Pulmonary artery endothelial cell (primary cell): ENCODE results near the gene SPOCD1. TPM values are rescaled to one million over a fixed set of nuclear protein-coding genes. Genes with fewer than 3 reads are reported as not detected.

Experiments used
- DNase-seq: peaks from one replicate; pipeline ENCODE4 v3.0.0-alpha.2; 2011; ENCODE audit warnings: low read depth, low spot score
- total RNA-seq: library from RNA; depleted of rRNA; stranded (reverse); fragments of >200 nt; gene quantifications from 2 replicates; pipeline ENCODE4 v1.2.3, GENCODE V29; 2014

The SPOCD1 gene
- total RNA-seq = 32.6 and 74.8 TPM in 2 replicates

DNA sequence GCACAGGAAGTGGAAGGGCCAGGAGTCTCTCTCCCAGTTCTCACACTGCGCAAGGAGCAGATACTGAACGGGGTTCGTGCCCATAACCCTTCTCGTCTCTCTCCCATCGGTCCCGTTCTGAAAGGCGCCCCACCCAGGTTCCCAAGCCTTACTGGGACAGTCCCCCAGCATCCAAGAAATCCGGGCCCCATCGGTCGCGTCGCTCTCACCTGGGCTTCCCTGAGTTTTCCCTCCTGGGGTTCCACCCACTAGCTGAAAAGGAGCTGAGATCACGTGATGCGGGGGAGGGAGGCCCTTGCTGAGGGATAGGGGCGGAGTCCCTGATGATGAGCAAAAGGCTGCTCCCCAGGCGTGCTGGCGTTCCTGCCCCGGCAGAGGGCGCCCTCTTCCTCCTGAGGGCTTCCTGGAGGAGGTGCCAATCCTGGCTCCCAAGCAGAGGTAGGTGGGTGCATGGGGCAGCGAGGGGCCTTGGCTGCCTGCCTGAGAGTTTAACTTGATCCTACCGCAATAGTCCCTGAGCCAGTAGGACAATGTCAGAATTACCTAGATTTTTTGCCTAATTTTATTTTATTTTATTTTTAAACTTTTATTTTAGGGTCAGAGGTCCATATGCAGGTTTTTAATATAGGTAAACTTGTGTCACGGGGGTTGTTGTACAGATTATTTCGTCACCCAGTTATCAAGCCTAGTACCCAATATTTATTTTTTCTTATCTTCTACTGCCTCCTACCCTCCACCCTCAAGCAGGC is at the start of gene SPOCD1:
Gene SPOCD1, minus strand, starts transcription at position 271 of the 749 bp plus-strand sequence. CDS start 689 bp downstream, outside the sequence.
- peak; percentile 44 for DNase-seq

DNA sequence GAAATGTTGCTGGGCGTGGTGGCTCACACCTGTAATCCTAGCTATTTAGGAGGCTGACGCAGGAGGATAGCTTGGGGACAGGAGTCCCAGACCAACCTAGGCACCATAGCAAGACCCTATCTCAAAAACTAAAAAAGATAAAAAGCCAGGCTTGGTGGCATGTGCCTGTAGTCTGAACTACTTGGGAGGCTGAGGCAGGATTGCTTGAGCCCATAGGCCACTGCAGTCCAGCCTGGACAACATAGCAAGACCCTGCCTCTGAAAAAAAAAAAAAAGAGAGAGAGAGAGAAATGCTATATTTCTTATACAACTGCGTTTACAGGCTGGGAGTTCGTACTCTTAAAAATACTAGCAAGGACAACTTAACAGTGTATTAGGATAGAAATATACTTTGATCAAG is 46.2 kb upstream of the SPOCD1 start:
- no peak for DNase-seq

GRCh38 chr1:31861346-31861745 is 45.5 kb upstream of the SPOCD1 start:
- no peak for DNase-seq

GRCh38 chr1:31860581-31860980 is 44.8 kb upstream of the SPOCD1 start:
- DNase-seq = no peak

- DNase-seq = no peak
Observed at GRCh38 chr1:31859719-31860118, 43.9 kb upstream of the SPOCD1 start.

- DNase-seq = no peak
Observed at GRCh38 chr1:31859044-31859443, 43.2 kb upstream of the SPOCD1 start.

DNA sequence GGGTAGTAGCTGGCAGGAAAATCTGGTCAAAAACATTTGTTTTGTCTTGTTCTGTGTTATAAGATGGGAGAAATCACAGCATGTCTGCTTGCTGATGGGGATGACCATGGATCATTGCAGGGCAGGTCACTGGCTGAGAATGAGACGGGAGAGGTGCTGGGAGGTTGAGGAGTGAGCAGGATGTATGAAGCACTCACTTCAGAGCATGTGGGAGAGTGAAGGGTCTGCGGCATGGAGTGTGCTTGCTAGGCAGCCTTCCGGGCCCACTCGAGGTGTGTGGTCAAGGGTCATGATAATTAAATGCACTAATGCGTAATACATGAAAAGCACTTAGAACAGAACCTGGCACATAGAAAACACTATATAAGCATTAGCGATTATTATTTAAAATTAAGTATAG is 42.0 kb upstream of the SPOCD1 start:
- DNase-seq = no peak

DNA sequence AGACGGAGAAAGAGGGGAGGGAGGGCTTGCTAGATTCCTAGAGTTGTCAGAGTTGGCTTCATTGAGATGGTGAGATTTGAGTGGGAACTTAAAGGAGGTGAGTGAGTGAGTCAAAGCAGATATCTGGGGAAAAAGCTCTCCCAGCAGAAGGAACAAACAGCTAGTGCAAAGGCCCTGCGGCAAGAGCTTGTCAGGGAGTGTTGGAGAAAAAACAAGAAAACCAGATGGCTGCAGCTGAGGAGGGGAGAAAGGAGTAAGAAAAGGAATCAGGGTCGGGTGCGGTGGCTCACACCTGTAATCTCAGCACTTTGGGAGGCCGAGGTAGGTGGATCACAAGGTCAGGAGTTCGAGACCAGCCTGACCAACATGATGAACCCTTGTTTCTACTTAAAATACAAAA is 40.3 kb upstream of the SPOCD1 start:
- no peak for DNase-seq

DNA sequence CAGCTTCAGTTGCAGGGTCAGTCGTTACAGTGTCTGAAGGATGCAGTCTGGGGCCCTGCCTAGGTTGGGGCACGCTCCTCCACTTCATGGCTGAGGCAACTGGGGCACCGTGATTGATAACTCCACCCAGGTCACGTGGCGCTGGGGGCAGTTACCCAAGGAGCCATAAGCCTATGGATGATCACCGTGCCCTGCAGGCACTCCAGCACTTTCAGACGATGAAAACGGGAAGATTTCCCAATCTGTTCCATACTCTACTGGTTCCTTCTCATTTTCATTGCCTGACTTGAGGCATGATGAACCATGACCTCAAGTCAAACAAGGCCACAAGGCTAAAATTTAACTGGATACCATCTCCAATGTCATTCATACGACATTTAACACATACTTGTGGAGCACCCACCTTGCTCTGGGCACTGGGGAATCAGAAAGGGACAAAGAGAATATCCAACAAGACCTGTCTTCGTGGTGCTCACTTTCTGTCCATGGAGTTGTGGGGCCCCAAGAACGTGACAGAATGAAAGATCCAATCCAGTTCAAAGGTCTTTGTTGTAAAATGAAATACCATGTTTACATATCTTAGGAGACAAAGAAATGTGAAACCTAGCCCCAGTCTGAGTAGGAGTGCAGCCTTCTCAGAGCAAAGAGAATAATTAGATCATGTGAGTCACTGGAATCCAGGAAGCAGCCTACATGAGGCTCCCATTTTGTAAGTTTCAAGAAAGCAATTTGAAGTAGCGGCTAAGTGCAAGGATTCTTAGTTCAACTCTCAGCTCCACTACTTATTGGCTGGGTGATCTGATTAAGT is 39.4 kb upstream of the SPOCD1 start:
- no peak for DNase-seq

- DNase-seq = no peak
Observed at GRCh38 chr1:31849653-31850052, 33.8 kb upstream of the SPOCD1 start.

DNA sequence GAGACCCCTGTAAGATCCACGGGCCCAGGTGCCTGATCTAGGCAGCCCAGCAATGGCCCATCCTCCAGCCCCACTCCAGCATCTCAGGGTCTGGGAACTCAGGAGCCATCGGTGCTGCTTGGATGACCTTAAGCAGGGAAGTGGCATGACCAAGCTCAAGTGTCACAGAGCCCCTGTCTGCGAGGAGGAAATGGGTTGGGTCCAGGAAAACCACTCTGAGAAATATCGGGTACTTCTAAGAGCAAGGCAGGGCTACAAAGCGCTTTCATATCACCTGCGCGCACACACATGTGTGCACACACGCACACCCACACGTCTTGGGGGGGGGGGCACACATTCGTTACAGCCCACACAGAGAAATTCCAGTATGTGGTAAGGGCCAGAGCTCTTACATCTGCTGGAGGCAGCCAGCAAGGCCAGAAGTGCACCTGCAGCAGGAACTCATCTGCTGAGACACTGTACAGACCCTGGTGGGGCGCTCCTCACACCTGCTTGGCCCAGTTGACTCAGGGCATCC is 32.6 kb upstream of the SPOCD1 start:
- DNase-seq = no peak

DNA sequence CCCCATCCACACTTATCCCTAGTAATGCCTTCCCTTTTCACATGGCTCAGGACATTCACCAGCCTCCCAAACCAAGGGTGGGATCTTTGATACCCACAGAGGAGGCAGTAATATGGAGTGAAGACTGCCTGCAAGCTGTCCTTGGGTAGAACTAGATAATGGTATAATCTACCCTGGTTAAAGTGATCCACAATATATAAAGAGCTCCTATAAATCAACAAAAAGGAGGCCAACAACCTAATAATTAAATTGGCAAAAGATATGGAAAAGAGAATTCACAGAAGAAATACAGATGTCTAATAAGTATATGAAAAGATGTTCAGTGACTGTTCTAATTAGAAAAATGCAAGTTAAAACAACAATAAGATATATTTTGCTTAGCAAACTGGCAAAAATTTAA is 30.7 kb upstream of the SPOCD1 start:
- DNase-seq = no peak

- DNase-seq = no peak
Observed at GRCh38 chr1:31843506-31843905, 27.7 kb upstream of the SPOCD1 start.

- DNase-seq = no peak
Observed at GRCh38 chr1:31839662-31840343, 24.0 kb upstream of the SPOCD1 start.

DNA sequence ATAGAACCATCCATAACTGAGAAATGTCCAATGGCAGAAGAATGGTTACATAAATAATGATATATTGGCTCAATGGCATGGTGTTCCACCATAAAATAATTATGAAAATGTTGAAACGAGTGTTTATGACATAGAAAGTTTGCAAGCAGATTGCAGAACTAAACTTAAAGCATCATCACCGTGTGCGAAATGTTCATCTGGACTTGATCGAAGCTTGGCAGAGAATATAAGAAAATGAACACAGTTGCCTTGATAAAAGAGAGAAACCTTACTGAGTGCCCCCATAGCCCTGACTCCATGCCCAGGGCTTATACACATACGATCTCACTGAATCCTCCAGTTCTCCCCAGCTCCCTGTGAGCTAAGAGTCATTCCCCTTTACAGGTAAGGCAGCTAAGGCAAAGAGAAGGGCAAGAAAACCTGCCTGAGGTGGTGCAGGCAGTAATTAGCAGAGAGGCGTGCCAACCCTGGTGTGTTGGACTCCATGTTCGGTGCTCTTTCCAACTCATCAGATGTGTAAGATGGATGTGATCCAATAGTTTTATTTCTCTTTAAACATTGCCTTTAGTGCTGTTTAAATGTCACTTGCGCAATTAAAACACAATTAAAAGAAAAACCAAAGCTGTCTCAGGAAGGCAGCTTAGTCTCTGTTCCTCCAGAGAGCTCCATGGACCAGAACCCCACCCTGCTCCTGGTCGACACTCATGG is 21.8 kb upstream of the SPOCD1 start:
- DNase-seq = no peak

GRCh38 chr1:31836638-31837037 is 20.8 kb upstream of the SPOCD1 start:
- no peak for DNase-seq

DNA sequence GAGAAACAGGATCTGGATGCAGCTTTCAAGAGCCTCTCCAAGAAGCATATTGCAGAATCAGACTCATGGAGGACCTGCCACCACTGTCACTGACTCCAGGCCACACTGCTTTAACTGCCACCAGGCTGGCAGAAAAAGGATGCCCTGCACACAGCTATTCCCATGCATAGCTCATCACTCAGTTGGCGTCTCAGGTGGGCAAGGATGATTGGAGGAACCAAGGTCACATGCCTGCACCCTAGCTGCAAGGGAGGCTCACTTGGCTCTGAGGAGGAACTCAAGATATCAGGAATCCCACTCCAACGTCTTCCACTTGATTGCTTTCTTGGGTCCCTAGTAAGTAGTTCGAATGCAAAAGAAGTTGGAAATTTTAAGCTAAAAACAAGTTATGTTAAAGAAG is 19.6 kb upstream of the SPOCD1 start:
- DNase-seq = no peak

- no peak for DNase-seq
Observed at GRCh38 chr1:31834501-31834900, 18.7 kb upstream of the SPOCD1 start.

DNA sequence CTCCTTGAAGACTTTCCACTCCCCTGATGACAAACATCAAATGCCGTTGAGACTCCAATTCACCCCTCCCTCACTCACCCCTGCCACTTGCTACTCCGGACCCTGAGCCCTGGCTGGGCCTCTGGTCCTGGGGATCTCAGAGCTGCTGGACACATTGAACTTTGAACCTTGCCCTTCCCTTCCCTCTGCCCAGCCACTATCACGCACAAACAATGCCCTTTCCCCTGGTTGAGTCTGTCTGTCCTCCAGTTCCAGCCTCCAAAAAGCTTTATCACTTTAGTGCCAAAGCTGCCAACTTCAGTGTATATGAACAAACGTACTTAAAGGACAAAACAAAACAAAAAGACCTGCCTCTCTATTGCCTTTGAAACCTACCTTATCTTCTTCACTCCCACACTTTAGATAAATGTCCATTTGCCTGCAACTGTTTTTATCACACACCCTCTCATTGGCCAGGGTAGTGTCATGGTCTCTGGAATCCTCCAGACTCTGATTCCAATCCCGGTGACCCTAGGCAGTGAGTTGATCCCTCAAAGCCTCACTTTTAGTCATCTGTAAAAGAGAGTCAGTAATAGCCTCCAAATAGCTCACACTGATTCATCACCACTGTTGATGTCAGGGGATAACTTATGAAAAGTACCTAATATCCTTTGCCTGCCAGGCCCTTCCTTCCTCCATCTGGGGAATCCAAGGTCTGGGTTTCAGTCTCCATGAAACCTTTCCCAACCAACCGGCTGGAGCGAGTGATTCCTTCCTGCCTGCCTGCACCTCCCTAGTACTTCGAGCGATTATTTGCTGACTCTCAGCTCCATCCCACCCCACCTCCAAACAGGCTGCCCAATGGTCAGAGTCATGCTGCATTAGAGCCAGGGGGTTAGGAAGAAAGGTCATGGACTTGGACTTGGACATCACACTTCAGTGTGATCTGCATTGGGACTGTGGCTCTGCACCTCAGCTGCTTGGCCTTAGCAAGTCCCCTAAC is 15.9 kb upstream of the SPOCD1 start:
- no peak for DNase-seq

DNA sequence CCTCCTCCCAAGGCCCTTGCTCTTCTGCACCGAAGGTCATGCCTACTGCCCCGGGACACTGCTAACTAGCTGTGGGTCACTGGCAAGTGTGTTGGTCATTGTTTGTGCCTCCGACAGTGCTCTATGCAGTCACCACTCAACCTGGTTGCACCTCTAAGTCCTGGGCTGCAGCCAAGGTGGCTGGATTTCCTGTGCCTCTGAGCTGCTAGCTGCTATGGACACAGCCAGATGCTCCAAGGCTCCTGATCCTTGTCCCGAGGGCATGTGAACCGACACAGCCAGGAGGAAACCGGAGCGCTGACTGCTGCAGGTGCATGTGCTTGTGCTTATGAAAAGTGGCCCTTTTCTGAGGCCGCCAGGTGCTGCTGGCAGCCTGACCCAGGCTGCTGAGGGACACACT is 14.7 kb upstream of the SPOCD1 start:
- DNase-seq = no peak
